Lower leg skin (tissue), 3 donors: Measurements from ENCODE around the gene GLT8D2.

Source experiments
- POLR2A ChIP-seq, 2 donors: fragments of 450-650 bp; IDR thresholded peaks; one replicate each; pipeline ENCODE4 v1.6.1; 2016 to 2017; ENCODE audit warnings: antibody characterized with exemption in 2 of 2, mild to moderate bottlenecking in 1 of 2, moderate library complexity in 1 of 2
- TF ChIP-seq, protein P1 (sequence below), 3 donors: fragments of 450-650 bp; IDR thresholded peaks; one replicate each; pipeline ENCODE4 v1.5.1; 2016; ENCODE audit warnings: antibody characterized with exemption in 3 of 3, mild to moderate bottlenecking in 3 of 3, moderate library complexity in 2 of 3

DNA sequence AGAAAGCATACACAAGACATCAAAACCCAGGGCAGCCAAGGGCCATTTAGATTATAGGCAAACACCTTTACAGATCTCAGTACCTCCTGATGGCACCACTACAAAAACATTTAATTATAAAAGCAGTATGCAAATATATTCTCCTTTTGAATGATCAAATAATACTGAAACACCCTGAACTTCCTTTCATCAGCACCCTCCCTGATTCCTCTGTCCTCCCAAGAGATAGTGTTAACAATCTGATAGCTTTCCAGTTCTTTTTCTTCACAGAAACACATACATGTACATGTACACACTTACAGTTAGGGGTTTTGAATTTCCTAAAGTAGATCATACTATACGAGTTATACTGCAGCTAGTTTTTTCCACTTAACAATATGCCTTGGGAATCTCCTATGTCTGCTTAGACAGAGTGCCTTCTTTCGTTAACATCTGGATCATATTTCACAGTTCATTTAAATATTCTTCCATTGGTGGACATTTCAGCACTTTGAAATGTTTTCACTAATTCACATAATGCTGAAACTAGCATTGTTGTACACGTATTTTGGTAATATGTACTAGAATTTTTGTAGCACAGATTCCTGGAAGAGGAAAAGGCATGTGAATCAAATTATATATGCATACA is 49.1 kb downstream of the GLT8D2 start:
- TF ChIP-seq, protein P1, sequence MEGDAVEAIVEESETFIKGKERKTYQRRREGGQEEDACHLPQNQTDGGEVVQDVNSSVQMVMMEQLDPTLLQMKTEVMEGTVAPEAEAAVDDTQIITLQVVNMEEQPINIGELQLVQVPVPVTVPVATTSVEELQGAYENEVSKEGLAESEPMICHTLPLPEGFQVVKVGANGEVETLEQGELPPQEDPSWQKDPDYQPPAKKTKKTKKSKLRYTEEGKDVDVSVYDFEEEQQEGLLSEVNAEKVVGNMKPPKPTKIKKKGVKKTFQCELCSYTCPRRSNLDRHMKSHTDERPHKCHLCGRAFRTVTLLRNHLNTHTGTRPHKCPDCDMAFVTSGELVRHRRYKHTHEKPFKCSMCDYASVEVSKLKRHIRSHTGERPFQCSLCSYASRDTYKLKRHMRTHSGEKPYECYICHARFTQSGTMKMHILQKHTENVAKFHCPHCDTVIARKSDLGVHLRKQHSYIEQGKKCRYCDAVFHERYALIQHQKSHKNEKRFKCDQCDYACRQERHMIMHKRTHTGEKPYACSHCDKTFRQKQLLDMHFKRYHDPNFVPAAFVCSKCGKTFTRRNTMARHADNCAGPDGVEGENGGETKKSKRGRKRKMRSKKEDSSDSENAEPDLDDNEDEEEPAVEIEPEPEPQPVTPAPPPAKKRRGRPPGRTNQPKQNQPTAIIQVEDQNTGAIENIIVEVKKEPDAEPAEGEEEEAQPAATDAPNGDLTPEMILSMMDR (IDR thresholded peaks at IDR 0.05) = no peak
- no peak for TF ChIP-seq POLR2A (IDR thresholded peaks at IDR 0.05)
